Activated naive CD4-positive, alpha-beta T cell treated with anti-CD3 and anti-CD28 coated beads, Interleukin-2, amount 50 U/mL, for 24 hours (primary cell): ENCODE measurements around the gene SEC31A.
"Not testable (repeated sequence)": the region's sequence is repeated elsewhere in the genome, so short reads cannot be mapped to it uniquely, and the experiment has no call there.

Experiments
- H3K27ac Mint-ChIP-seq: one replicate; pipeline ENCODE4 v1.8.0; 2021; ENCODE audit warnings: mild to moderate bottlenecking, mixed read lengths
- H3K27me3 Mint-ChIP-seq: one replicate; pipeline ENCODE4 v1.8.0; 2021; ENCODE audit warnings: mixed read lengths
- H3K36me3 Mint-ChIP-seq: one replicate; pipeline ENCODE4 v1.8.0; 2021; ENCODE audit warnings: mixed read lengths
- H3K4me1 Mint-ChIP-seq: one replicate; pipeline ENCODE4 v1.8.0; 2021; ENCODE audit warnings: mixed read lengths
- H3K4me3 Mint-ChIP-seq: one replicate; pipeline ENCODE4 v1.8.0; 2021; ENCODE audit warnings: mild to moderate bottlenecking, mixed read lengths
- H3K9me3 Mint-ChIP-seq: one replicate; pipeline ENCODE4 v1.8.0; 2021; ENCODE audit warnings: mixed read lengths

SEC31A gene

DNA sequence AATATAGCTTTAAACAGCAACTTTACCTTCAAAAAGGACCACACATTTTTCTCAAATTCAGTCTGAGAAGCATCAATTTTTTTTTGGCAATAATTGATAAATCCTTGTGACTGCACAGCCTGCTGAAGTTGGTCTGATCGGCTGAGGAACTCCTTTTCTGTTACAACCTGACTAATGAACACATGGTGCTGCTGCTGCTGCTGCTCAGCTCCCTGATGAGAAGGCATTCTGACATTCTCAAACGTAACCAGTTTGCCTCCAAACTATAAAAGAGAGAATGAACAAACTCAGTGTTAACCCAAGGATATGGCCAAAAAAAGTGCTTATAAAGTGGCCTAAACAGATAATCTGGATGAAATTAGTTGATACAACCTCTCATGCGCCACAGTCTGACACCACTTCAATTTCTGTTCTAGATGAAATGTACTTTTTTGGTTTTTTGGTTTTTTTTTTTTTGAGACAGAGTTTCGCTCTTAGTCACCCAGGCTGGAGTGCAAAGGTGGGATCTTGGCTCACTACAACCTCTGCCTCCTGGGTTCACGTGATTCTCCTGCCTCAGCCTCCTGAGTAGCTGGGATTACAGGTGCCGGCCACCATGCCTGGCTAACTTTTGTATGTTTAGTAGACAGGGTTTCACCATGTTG is 26.5 kb downstream of the SEC31A start:
- Mint-ChIP-seq H3K27ac (peak overlapping the region; percentile 57), H3K4me3 (peak overlapping the region; percentile 28), H3K9me3 (no peaks in the 10 kb centered on the region), H3K4me1 (peaks cover 42% of the 10 kb centered on the region), H3K36me3 (peaks cover 22% of the 10 kb centered on the region), H3K27me3 (no peaks in the 10 kb centered on the region)

DNA sequence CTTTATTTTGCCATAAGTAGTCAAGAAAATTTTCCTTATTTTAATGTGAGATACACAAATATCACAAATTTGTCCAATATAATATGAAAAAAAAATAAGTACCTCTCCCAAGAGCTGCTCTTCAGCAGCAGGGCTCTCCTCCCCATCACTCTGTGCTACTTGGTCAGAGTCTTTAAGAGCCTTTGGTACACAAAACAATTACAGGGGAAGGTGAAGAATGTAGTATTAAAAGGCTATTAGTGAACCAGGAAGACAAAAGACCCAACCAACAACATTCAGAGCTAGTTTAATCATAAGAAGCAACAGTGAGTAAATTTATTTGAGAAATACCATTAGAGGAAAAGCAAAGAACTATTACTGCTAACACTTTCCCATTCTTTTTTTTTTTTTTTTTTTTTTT is 29.4 kb downstream of the SEC31A start:
- Mint-ChIP-seq H3K4me1 (peaks cover 31% of the 10 kb centered on the region), H3K27ac (no peak overlapping the region), H3K36me3 (peaks cover 20% of the 10 kb centered on the region), H3K9me3 (no peaks in the 10 kb centered on the region), H3K4me3 (no peak overlapping the region), H3K27me3 (no peaks in the 10 kb centered on the region)

DNA sequence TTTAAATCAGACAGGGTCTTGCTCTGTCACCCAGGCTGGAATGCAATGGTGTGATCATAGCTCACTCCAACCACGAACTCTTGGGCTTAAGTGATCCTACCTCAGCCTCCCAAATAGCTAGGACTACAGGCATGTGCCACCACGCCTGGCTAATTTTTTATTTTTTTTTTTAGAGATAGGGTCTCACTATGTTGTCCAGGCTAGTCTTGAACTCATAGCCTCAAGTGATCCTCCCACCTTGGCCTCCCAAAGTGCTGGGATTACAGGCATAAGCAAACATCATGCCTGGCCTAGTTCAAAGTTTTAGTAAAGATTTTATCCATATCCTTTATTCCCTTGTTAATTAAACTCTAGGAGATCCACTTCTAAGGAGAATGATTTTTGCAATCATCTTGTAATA is 30.5 kb downstream of the SEC31A start:
- H3K27ac Mint-ChIP-seq, H3K27me3 Mint-ChIP-seq, H3K4me3 Mint-ChIP-seq, H3K9me3 Mint-ChIP-seq: not testable (repeated sequence)
- Mint-ChIP-seq H3K36me3 (peaks cover 17% of the 10 kb centered on the region), H3K4me1 (peaks cover 21% of the 10 kb centered on the region)

DNA sequence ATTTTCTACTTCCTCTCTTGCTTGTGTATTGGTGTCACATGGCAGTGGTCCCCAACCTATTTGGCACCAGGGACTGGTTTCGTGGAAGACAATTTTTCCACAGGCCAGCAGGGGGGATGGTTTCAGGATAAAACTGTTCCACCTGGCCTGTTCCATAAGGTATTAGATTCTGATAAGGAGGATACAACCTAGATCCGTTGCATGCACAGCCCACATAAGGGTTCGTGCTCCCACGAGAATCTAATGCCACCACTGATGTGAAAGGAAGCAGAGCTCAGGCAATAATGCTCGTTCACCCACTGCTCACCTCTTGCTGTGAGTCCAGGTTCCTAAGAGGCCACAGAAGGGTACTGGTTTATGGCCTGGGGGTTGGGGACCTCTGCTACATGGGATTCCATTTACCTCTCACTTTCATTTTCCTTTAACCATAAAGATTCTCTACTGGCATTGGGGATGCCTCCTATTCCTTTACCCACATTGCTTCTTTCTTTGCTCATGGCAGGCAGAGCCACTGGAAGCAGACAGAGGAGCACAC is 38.1 kb downstream of the SEC31A start:
- no peaks in the 10 kb centered on the region for H3K27me3 Mint-ChIP-seq
- H3K4me1 Mint-ChIP-seq = peaks cover 9% of the 10 kb centered on the region
- H3K27ac Mint-ChIP-seq = no peak overlapping the region
- no peak overlapping the region for H3K4me3 Mint-ChIP-seq
- H3K36me3 Mint-ChIP-seq = peaks cover 23% of the 10 kb centered on the region
- H3K9me3 Mint-ChIP-seq = no peaks in the 10 kb centered on the region

DNA sequence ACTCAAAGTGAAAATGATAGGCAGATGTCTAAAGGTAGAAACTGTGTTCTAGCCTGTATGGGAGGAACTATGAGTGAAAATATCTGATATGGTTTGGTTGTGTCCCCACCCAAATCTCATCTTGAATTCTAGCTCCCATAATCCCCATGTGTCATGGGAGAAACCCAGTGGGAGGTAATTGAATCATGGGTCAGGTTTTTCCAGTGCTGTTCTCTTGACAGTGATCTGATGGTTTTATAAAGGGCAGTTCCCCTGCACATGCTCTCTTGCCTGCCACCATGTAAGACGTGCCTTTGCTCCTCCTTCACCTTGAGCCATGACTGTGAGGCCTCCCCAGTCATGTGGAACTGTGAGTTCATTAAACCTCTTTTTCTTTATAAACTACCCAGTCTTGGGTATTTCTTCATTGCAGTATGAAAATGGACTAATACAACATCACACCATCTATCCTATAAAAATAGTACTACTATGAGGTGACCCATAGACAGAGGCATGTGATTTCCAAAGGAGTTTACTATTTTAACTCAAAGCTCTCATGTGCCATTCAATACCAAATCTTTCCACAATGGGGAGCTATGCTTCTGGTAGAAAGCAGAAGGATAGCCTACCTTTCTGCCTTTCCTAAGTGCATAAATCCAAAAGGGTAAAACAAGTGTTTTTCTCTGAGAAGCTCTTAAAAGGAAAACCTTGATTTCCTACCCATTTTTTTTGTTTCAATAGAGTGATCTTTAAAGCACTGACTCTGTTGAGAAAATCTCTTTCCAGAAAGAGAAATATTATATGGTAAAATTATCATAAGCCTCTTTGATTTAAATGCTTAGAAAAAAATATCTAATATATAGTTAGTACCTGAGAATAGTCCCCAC is 38.8 kb downstream of the SEC31A start:
- Mint-ChIP-seq H3K27me3 (no peaks in the 10 kb centered on the region), H3K4me1 (peaks cover 9% of the 10 kb centered on the region), H3K4me3 (no peak overlapping the region), H3K27ac (peak overlapping the region; percentile 43), H3K36me3 (peaks cover 24% of the 10 kb centered on the region), H3K9me3 (no peaks in the 10 kb centered on the region)

DNA sequence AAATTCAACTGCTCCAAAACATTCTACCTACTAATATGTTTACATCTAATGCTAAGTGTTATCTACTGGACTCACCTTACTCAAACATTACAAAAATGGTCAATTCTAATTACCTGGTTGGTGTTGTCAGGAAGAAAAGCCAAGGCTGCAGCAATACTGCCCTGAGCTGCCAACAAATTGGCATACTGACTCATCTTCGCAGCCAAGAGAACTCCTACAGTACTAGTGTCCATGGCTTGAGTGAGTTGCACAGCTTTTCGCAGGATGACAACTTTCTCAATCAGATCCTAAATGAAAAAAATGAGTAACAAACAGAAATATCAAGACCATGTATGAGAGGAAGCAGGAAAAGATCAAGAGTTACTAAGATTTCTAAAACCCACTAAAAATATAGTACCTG is 39.6 kb downstream of the SEC31A start:
- no peaks in the 10 kb centered on the region for H3K9me3 Mint-ChIP-seq
- H3K36me3 Mint-ChIP-seq = peaks cover 27% of the 10 kb centered on the region
- peaks cover 9% of the 10 kb centered on the region for H3K4me1 Mint-ChIP-seq
- H3K4me3 Mint-ChIP-seq = no peak overlapping the region
- H3K27ac Mint-ChIP-seq = no peak overlapping the region
- H3K27me3 Mint-ChIP-seq = no peaks in the 10 kb centered on the region

DNA sequence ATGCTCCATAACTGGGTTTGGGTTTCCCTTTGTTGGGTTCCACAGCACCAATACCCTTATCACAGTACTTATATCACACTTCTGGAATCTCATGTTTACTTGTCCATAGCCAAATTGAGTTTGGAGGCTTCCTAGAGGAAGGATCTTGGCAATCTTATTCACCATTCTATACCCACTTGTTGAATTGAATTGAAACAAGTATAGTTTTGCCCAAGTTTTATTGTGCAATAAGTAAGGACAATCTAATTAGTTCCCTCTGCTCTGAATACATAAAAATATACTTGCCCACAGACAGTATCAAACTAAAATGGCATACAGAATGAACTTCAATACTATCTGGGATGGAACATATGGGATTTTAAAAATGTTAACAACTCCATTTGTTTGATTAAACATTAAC is 40.3 kb downstream of the SEC31A start:
- Mint-ChIP-seq H3K36me3 (peaks cover 27% of the 10 kb centered on the region), H3K27ac (no peak overlapping the region), H3K4me1 (peaks cover 9% of the 10 kb centered on the region), H3K9me3 (no peaks in the 10 kb centered on the region), H3K27me3 (no peaks in the 10 kb centered on the region), H3K4me3 (no peak overlapping the region)

DNA sequence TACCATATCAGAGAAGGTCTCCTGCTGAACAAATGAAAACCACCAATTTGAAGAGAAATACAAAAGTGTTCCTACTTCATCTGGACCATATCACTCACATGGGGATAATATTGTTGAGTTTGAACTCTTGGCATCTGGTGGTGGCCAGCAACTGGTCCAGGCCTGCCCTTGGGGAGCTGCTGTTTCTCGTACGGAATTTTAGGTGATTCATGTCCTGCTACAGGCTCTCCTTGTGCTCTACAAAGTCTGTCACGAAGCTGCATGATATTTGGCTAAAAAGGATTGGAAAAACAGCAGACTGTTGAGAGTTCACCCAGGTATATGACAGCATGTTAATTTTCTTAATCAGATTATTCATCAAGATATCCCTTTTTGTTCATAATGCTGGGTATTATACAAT is 42.2 kb downstream of the SEC31A start:
- H3K27ac Mint-ChIP-seq = no peak overlapping the region
- H3K27me3 Mint-ChIP-seq = no peaks in the 10 kb centered on the region
- H3K36me3 Mint-ChIP-seq = peaks cover 31% of the 10 kb centered on the region
- no peak overlapping the region for H3K4me3 Mint-ChIP-seq
- H3K4me1 Mint-ChIP-seq = peaks cover 9% of the 10 kb centered on the region
- no peaks in the 10 kb centered on the region for H3K9me3 Mint-ChIP-seq

DNA sequence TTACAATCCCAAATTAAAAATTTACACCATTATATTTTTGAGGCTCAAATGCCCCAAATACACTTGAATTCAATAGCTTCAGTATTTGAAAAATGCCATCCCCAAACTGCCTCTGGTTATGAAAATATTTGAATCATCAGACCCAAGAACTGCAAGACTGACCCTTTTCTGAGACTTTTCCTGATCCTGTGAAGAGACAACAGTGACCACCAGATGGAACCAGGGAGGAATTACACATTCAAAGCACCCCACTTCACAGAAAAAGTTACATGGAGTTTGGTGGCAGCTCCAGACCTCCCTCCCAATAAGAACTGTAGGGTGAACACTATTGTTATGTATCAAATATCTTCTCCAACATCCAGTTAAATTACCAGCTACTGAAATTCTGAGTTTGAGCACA is 48.4 kb downstream of the SEC31A start:
- no peaks in the 10 kb centered on the region for H3K27me3 Mint-ChIP-seq
- H3K27ac Mint-ChIP-seq = peak overlapping the region; percentile 23
- H3K36me3 Mint-ChIP-seq = peaks cover 21% of the 10 kb centered on the region
- no peak overlapping the region for H3K4me3 Mint-ChIP-seq
- H3K4me1 Mint-ChIP-seq = no peaks in the 10 kb centered on the region
- H3K9me3 Mint-ChIP-seq = no peaks in the 10 kb centered on the region

DNA sequence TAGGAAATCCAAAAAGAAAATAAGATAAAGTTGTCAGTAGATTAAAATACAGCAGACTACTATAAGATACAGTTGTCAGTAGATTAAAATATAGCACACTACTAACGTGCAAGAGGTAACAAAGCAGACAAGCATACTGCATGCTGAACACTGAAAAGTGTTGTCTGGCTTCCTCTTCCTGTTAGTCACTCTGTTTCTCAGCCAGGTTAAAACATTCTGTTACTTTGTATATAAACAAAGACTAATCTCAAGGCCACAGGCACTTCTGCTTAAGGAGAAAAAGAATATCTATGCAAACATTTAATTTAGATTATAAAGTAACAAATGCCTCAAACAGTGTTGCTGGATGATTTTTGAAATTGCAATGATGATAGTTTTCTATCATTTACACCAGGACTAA is 51.3 kb downstream of the SEC31A start:
- no peak overlapping the region for H3K27ac Mint-ChIP-seq

DNA sequence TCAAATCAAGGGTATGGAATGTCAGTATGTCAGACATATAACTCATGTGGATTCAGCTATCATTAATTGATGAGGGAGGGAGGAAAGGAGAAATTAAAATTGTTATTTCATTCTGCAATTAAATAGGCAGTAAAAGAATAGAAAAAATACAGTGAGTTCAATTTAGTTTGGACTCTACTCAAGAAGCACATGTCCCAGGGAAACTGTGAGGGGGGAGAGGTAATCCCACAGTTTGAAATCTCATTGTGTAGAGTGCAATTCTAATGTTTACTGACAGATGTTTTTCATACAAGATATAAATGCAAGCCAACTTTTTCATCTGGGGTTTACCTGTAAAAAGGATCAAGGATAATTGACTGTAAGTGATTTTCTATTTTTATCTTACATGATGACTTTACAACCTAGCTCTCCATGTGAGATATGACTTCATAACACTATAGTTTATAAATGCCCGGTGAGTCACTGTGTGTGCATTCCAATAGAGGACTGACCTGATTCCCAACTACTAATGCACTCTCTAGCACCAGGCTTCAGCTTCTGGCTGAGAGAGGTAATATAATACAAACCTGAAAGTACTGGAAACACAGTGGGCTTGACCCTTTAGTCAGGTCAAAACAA is 57.1 kb downstream of the SEC31A start:
- no peaks in the 10 kb centered on the region for H3K27me3 Mint-ChIP-seq
- no peak overlapping the region for H3K27ac Mint-ChIP-seq
- no peaks in the 10 kb centered on the region for H3K9me3 Mint-ChIP-seq
- H3K4me1 Mint-ChIP-seq = no peaks in the 10 kb centered on the region
- peaks cover 11% of the 10 kb centered on the region for H3K36me3 Mint-ChIP-seq
- no peak overlapping the region for H3K4me3 Mint-ChIP-seq

More for the DNA sequence above, 51.3 kb downstream of the SEC31A start:
- Mint-ChIP-seq H3K9me3 (no peaks in the 10 kb centered on the region), H3K36me3 (peaks cover 10% of the 10 kb centered on the region), H3K4me3 (no peak overlapping the region), H3K4me1 (no peaks in the 10 kb centered on the region), H3K27me3 (no peaks in the 10 kb centered on the region)

DNA sequence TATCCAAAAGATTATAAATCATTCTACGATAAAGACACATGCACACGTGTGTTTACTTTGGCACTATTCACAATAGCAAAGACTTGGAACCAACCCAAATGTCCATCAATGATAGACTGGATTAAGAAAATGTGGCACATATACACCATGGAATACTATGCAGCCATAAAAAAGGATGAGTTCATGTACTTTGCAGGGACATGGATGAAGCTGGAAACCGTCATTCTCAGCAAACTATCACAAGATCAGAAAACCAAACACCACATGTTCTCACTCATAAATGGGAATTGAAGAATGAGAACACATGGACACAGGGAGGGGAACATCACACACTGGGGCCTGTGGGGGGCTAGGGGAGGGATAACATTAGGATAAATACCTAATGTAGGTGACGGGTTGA is 57.9 kb downstream of the SEC31A start:
- H3K4me3 Mint-ChIP-seq, H3K9me3 Mint-ChIP-seq, H3K27ac Mint-ChIP-seq, H3K27me3 Mint-ChIP-seq, H3K4me1 Mint-ChIP-seq: not testable (repeated sequence)
- peaks cover 11% of the 10 kb centered on the region for H3K36me3 Mint-ChIP-seq

DNA sequence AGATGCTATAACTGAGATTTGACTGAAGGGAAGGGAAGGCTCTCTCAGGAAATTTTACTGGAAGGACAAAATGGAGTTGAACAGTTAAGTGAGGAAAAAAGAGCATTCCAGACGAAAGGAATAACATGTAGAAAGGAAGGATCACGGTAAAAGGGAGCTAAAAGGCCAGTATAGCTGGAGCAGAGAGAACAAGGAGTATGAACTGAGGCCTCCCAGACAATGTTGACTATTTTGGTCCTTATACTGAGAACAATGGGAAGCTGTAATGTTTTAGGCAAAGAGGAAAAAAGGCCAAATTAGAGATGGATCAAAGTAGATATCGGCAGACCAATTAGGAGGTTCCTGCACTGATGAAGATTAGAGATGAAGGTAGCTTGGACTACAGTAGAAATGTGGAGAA is 65.5 kb downstream of the SEC31A start:
- Mint-ChIP-seq H3K9me3 (no peaks in the 10 kb centered on the region), H3K4me1 (peaks cover 5% of the 10 kb centered on the region), H3K36me3 (peaks cover 21% of the 10 kb centered on the region), H3K4me3 (no peak overlapping the region), H3K27ac (peak overlapping the region; percentile 59), H3K27me3 (no peaks in the 10 kb centered on the region)

DNA sequence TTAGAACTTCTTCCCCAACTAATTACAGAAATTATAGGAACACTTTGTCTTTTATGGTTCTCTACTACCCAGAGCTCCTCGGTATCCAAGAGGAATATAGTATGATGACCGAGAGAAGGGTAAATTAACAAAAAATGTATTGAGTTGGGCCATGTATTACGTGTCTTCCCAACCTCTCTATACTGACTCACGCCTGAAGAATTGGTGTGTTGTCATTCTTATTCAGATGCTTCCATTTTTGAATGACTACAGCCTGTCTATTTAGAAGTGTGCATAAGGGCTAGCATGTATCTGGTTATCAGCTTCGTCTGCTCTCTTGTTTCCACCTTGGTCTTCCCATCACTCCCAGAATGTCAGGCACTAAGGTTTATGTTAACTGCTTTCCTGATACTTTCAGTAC is 67.9 kb downstream of the SEC31A start:
- Mint-ChIP-seq H3K4me3 (no peak overlapping the region), H3K4me1 (peaks cover 5% of the 10 kb centered on the region), H3K9me3 (no peaks in the 10 kb centered on the region), H3K27ac (no peak overlapping the region), H3K27me3 (no peaks in the 10 kb centered on the region), H3K36me3 (peaks cover 30% of the 10 kb centered on the region)

DNA sequence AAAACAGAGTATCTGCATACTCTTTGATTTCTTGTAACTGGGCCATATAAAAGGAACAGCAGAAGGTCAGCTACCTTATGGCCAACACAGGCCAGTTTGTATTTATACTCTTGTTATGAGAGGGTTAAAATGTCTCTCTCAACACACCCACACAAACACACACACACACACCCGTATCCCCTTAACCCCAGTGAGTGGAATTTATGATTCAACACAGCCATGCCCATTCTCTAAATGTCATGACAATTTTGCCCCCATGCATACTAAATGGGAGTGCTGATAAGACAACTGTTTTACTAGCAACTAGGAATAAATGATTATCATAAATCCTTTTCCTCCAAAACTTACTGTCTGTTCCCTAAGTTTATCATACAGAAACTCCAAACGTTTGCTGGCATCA is 70.3 kb downstream of the SEC31A start:
- Mint-ChIP-seq H3K27ac (peak overlapping the region; percentile 37), H3K9me3 (no peaks in the 10 kb centered on the region), H3K4me1 (peaks cover 5% of the 10 kb centered on the region), H3K4me3 (no peak overlapping the region), H3K36me3 (peaks cover 26% of the 10 kb centered on the region), H3K27me3 (no peaks in the 10 kb centered on the region)
